Gastroesophageal sphincter (tissue), 4 donors: ENCODE results near the gene HPN. TPM values are rescaled to one million over a fixed set of nuclear protein-coding genes. Genes with fewer than 3 reads are reported as not detected.
A peak's percentile ranks its signal among the peaks of the same experiment; 100 is the strongest.

Experiments
- ATAC-seq: fragments of 150-250 bp; one replicate; pipeline ENCODE4 v1.9.1; 2016; ENCODE audit warnings: mild to moderate bottlenecking, moderate library complexity
- H3K27ac ChIP-seq, 4 donors: fragments of 200-600 bp; sonication (generic) in 3 of 4; 1 replicate in 3 of 4; 2 replicates in 1 of 4; pipeline ENCODE4 v1.5.1; 2016 to 2019
- H3K27me3 ChIP-seq: fragments of 200-600 bp; sonication (generic); one replicate; pipeline ENCODE4 v1.5.1; 2019
- H3K36me3 ChIP-seq, 2 donors: fragments of 200-600 bp; sonication (generic); one replicate each; pipeline ENCODE4 v1.5.1; 2019; ENCODE audit warnings: control low read depth in 1 of 2
- H3K4me1 ChIP-seq, 3 donors: fragments of 200-600 bp; sonication (generic); 1 replicate in 2 of 3; 2 replicates in 1 of 3; pipeline ENCODE4 v1.5.1; 2016 to 2019; ENCODE audit warnings: control low read depth in 2 of 3
- H3K4me3 ChIP-seq, 2 donors: fragments of 200-600 bp; sonication (generic); one replicate each; pipeline ENCODE4 v1.5.1; 2019; ENCODE audit warnings: mild to moderate bottlenecking in 1 of 2, moderate library complexity in 1 of 2
- H3K9me3 ChIP-seq, 3 donors: fragments of 200-600 bp; sonication (generic); one replicate each; pipeline ENCODE4 v1.5.1; 2017 to 2019; ENCODE audit warnings: control low read depth in 2 of 3
- CTCF ChIP-seq, 4 experiments: fragments of 200-600 bp in 2 of 4; fragments of 450-650 bp in 2 of 4; sonication (generic) in 1 of 4; IDR thresholded peaks; one replicate each; pipeline ENCODE4 v1.5.1; 2017 to 2019; ENCODE audit warnings: antibody characterized with exemption in 4 of 4, mild to moderate bottlenecking in 2 of 4, moderate library complexity in 2 of 4
- EP300 ChIP-seq: sonication (generic); formaldehyde crosslinking; IDR thresholded peaks from one replicate; pipeline ENCODE4 v1.6.1; 2017; ENCODE audit warnings: antibody characterized with exemption, mild to moderate bottlenecking
- POLR2A ChIP-seq, 2 donors: fragments of 450-650 bp; IDR thresholded peaks; one replicate each; pipeline ENCODE4 v1.6.1; 2017; ENCODE audit warnings: antibody characterized with exemption in 2 of 2, mild to moderate bottlenecking in 2 of 2, moderate library complexity in 1 of 2
- POLR2AphosphoS5 ChIP-seq: sonication (generic); formaldehyde crosslinking; IDR thresholded peaks from one replicate; pipeline ENCODE4 v1.6.1; 2017; ENCODE audit warnings: antibody characterized with exemption
- WGBS, 2 donors: methylation state at CpG; one replicate each; pipeline ENCODE4 v1.1.5; 2018; ENCODE audit warnings: low coverage in 1 of 2; 5-methylcytosine and 5-hydroxymethylcytosine counted together
- total RNA-seq, 4 donors: library from RNA; depleted of rRNA; stranded (reverse); fragments of >200 nt; gene quantifications; one replicate each; pipeline ENCODE4 v1.1.0, GENCODE V29; 2016

HPN gene
- total RNA-seq, 4 donors from 2014 or later = 0.17 to 1.2 (median 0.27) TPM; not detected in 1

- 93% methylated on average over 2 of the region's 16 CpGs; no CpG with 5 or more reads in 1 of the 2 donors for WGBS, 2 donors
- Histone ChIP-seq H3K27ac (peak overlapping the region in 2 of 4 donors; percentile 13 to 32), H3K4me3 (no peak overlapping the region), H3K4me1 (peaks cover 0 to 34% (median 5%) of the 10 kb centered on the region in 3 donors), H3K36me3 (peaks cover 0 to 91% of the 10 kb centered on the region in 2 donors), H3K9me3 (no peaks in the 10 kb centered on the region), H3K27me3 (no peaks in the 10 kb centered on the region)
- ATAC-seq = peak; percentile 54
- TF ChIP-seq CTCF (IDR thresholded peaks at IDR 0.05) = no peak
- TF ChIP-seq EP300 = no peak
- TF ChIP-seq POLR2A (IDR thresholded peaks at IDR 0.05) = no peak
- TF ChIP-seq POLR2AphosphoS5 = no peak
Observed at GRCh38 chr19:35015270-35015953, 26.1 kb upstream of the HPN start.

GRCh38 chr19:35015954-35016351 is 25.6 kb upstream of the HPN start:
- WGBS, 2 donors = 96 to 100% methylated on average over 2 to 3 of the region's 6 CpGs
- Histone ChIP-seq H3K9me3 (no peaks in the 10 kb centered on the region), H3K27me3 (no peaks in the 10 kb centered on the region), H3K4me3 (no peak overlapping the region), H3K4me1 (peaks cover 0 to 34% (median 5%) of the 10 kb centered on the region in 3 donors), H3K27ac (peak overlapping the region in 2 of 4 donors; percentile 13 to 32), H3K36me3 (peaks cover 0 to 91% of the 10 kb centered on the region in 2 donors)
- no peak for ATAC-seq
- TF ChIP-seq EP300 (no peak), POLR2A (IDR thresholded peaks at IDR 0.05) (no peak), POLR2AphosphoS5 (no peak), CTCF (IDR thresholded peaks at IDR 0.05) (no peak)

GRCh38 chr19:35017507-35017906 is 24.0 kb upstream of the HPN start:
- Histone ChIP-seq H3K27ac (no peak overlapping the region), H3K27me3 (no peaks in the 10 kb centered on the region), H3K4me1 (peaks cover 0 to 23% (median 4%) of the 10 kb centered on the region in 3 donors), H3K4me3 (no peak overlapping the region), H3K36me3 (peaks cover 0 to 91% of the 10 kb centered on the region in 2 donors), H3K9me3 (no peaks in the 10 kb centered on the region)
- 70 to 72% methylated on average over 3 of the region's 3 CpGs for WGBS, 2 donors
- TF ChIP-seq EP300 (no peak), POLR2AphosphoS5 (no peak), POLR2A (IDR thresholded peaks at IDR 0.05) (no peak), CTCF (IDR thresholded peaks at IDR 0.05) (no peak)
- no peak for ATAC-seq

- H3K27ac ChIP-seq = no peak overlapping the region
- WGBS, 2 donors = 83% methylated on average over 1 of the region's 4 CpGs; no CpG with 5 or more reads in 1 of the 2 donors
- peaks cover 0 to 98% of the 10 kb centered on the region in 2 donors for H3K36me3 ChIP-seq
- no peaks in the 10 kb centered on the region for H3K9me3 ChIP-seq
- no peak for TF ChIP-seq POLR2A (IDR thresholded peaks at IDR 0.05)
- no peak for TF ChIP-seq EP300
- TF ChIP-seq CTCF (IDR thresholded peaks at IDR 0.05) = no peak
- TF ChIP-seq POLR2AphosphoS5 = no peak
- ATAC-seq = no peak
- no peak overlapping the region for H3K4me3 ChIP-seq
- peaks cover 0 to 14% (median 0%) of the 10 kb centered on the region in 3 donors for H3K4me1 ChIP-seq
- H3K27me3 ChIP-seq = no peaks in the 10 kb centered on the region
Observed at GRCh38 chr19:35018379-35018778, 23.1 kb upstream of the HPN start.

- no peak for ATAC-seq
- H3K36me3 ChIP-seq = peaks cover 0 to 100% of the 10 kb centered on the region in 2 donors
- no peaks in the 10 kb centered on the region for H3K27me3 ChIP-seq
- H3K27ac ChIP-seq = no peak overlapping the region
- H3K4me3 ChIP-seq = no peak overlapping the region
- TF ChIP-seq EP300 = no peak
- TF ChIP-seq CTCF (IDR thresholded peaks at IDR 0.05) = no peak
- TF ChIP-seq POLR2A (IDR thresholded peaks at IDR 0.05) = no peak
- no peak for TF ChIP-seq POLR2AphosphoS5
- H3K9me3 ChIP-seq = no peaks in the 10 kb centered on the region
- WGBS, 2 donors = no CpG with 5 or more reads among the region's 22 CpGs
- peaks cover 0 to 7% (median 0%) of the 10 kb centered on the region in 3 donors for H3K4me1 ChIP-seq
Observed at GRCh38 chr19:35019144-35019543, 22.4 kb upstream of the HPN start.
